Prostate gland (tissue), 2 donors: Measurements from ENCODE around the gene STK26. TPM values are rescaled to one million over a fixed set of nuclear protein-coding genes. Genes with fewer than 3 reads are reported as not detected.
"Not testable (repeated sequence)": the region's sequence is repeated elsewhere in the genome, so short reads cannot be mapped to it uniquely, and the experiment has no call there.

ENCODE experiments used
- DNase-seq: peaks from one replicate; pipeline ENCODE4 v3.0.0-alpha.2; 2019; ENCODE audit warnings: low spot score
- H3K27ac ChIP-seq, 2 donors: fragments of 200-600 bp; sonication (generic); 2 replicates each; pipeline ENCODE4 v1.5.1; 2017 to 2019
- H3K27me3 ChIP-seq: fragments of 200-600 bp; sonication (generic); replicated peaks from 2 replicates; pipeline ENCODE4 v1.5.1; 2019; ENCODE audit not compliant: insufficient read depth
- H3K36me3 ChIP-seq, 2 donors: fragments of 200-600 bp; sonication (generic); 1 replicate in 1 of 2; 2 replicates in 1 of 2; pipeline versions ENCODE4 v1.5.1 to v1.8.1; 2017 to 2019
- H3K4me1 ChIP-seq: fragments of 200-600 bp; sonication (generic); replicated peaks from 2 replicates; pipeline ENCODE4 v1.5.1; 2019
- H3K4me3 ChIP-seq, 2 donors: fragments of 200-600 bp; sonication (generic); 2 replicates each; pipeline ENCODE4 v1.5.1; 2017 to 2019
- H3K9me3 ChIP-seq: fragments of 200-600 bp; sonication (generic); 2 replicates; pipeline ENCODE4 v1.5.1; 2017
- CTCF ChIP-seq, 4 experiments: fragments of 200-600 bp in 2 of 4; fragments of 450-650 bp in 2 of 4; sonication (generic) in 2 of 4; IDR thresholded peaks; 1 replicate in 3 of 4; 2 replicates in 1 of 4; pipeline ENCODE4 v1.5.1; 2016 to 2019; ENCODE audit warnings: antibody characterized with exemption in 4 of 4, mild to moderate bottlenecking in 2 of 4, moderate library complexity in 2 of 4
- POLR2A ChIP-seq: fragments of 450-650 bp; IDR thresholded peaks from one replicate; pipeline ENCODE4 v1.6.1; 2016; ENCODE audit warnings: antibody characterized with exemption, mild to moderate bottlenecking
- POLR2AphosphoS5 ChIP-seq: sonication (generic); formaldehyde crosslinking; IDR thresholded peaks from one replicate; pipeline ENCODE4 v1.6.1; 2017; ENCODE audit warnings: antibody characterized with exemption
- WGBS: methylation state at CpG from one replicate; pipeline ENCODE4 v1.1.5; 2018; 5-methylcytosine and 5-hydroxymethylcytosine counted together
- intact Hi-C: fragments of 100-400 bp; cut with DNase I; formaldehyde crosslinking; loops from one replicate; pipeline ENCODE4 v1.14.2; 2022
- total RNA-seq, 2 donors: library from RNA; depleted of rRNA; stranded (reverse); fragments of >200 nt; gene quantifications; one replicate each; pipeline ENCODE4 v1.1.0, GENCODE V29; 2016

The STK26 gene
- total RNA-seq, 2 donors from 2014 or later: 11.0 to 12.9 TPM

DNA sequence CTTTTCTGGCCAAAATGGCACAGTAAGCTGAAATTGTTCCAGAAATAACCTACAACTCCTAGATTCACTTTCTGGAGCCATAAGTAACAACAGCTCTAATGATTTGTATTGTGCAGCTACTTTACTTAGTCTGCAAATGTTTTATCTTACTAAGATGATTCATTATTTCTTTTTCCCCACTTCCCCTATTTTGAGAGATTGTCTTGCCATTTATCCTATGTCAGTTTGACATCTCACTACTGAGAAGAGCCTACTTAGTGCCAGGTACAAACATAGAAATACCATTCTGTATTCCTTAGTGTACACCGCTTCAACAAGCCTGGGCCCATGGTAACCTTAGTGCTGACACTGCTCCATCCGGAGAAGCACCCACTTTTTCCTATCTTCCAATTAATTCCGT, 13.8 kb upstream of the STK26 start:
- Histone ChIP-seq H3K36me3 (no peaks in the 10 kb centered on the region), H3K27me3 (no peaks in the 10 kb centered on the region), H3K4me1 (no peaks in the 10 kb centered on the region), H3K4me3 (no peak overlapping the region), H3K9me3 (no peaks in the 10 kb centered on the region), H3K27ac (no peak overlapping the region)
- no peak for DNase-seq
- intact Hi-C loops: no loop called here
- WGBS: 100% methylated on average over 3 of the region's 3 CpGs
- TF ChIP-seq CTCF (IDR thresholded peaks at IDR 0.05) (no peak), POLR2AphosphoS5 (no peak), POLR2A (no peak)

- H3K9me3 ChIP-seq, H3K36me3 ChIP-seq, H3K27me3 ChIP-seq, H3K4me1 ChIP-seq, H3K27ac ChIP-seq, intact Hi-C loops, H3K4me3 ChIP-seq, DNase-seq: not testable (repeated sequence)
- 94% methylated on average over 2 of the region's 2 CpGs for WGBS
Observed at GRCh38 chrX:132010213-132010612, 12.9 kb upstream of the STK26 start.

GRCh38 chrX:132015875-132016274, 7.2 kb upstream of the STK26 start:
- H3K27ac ChIP-seq: no peak overlapping the region
- no peaks in the 10 kb centered on the region for H3K9me3 ChIP-seq
- intact Hi-C loops: no loop called here
- WGBS: 61% methylated on average over 4 of the region's 4 CpGs
- no peak overlapping the region for H3K4me3 ChIP-seq
- no peak for DNase-seq
- no peaks in the 10 kb centered on the region for H3K27me3 ChIP-seq
- TF ChIP-seq CTCF (IDR thresholded peaks at IDR 0.05) (no peak), POLR2A (no peak), POLR2AphosphoS5 (no peak)
- H3K4me1 ChIP-seq: no peaks in the 10 kb centered on the region
- no peaks in the 10 kb centered on the region for H3K36me3 ChIP-seq

DNA sequence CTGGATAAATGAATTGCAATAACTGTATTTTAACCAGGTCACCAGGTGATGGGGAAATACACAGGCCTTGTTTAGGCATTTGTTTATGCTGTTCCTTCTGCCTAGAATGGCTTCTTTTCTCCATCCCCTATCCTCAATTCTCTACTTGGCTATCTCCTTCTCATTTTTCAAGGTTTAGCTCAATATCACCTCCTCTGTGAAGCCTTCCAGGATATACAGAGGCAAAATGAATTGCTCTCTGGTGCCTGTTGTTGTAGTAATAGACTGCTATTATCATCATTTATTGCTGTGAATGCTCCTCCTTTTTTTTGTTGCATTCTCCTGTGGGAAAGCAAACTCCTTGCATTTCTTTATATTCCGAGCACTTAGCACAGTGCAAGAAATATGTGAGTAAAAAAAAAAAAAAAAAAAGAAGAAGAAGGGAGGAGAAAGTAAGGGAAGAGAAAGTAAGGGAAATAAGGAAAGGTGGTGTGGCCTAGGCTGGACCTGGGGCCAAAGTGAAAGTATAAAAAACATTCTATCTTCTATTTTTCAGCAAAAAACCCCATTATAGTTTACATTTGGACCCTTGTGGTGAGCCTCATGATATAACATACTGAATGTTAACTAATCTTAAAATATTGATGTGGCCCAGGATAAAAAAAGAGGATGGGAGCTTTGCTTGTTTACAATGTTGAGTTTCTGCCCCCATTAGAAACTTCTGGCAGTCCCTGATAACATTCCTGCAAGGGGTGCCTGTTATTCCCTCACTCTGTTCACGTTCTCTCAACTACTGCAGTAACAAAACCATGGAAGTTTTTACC, 6.3 kb upstream of the STK26 start:
- TF ChIP-seq POLR2AphosphoS5: no peak
- TF ChIP-seq POLR2A: no peak
- no peak for TF ChIP-seq CTCF (IDR thresholded peaks at IDR 0.05)
- H3K9me3 ChIP-seq: no peaks in the 10 kb centered on the region

GRCh38 chrX:132017431-132018185, 5.5 kb upstream of the STK26 start:
- no peak for DNase-seq
- no peak for TF ChIP-seq POLR2A
- TF ChIP-seq POLR2AphosphoS5: no peak
- TF ChIP-seq CTCF (IDR thresholded peaks at IDR 0.05): no peak
- Histone ChIP-seq H3K4me3 (no peak overlapping the region), H3K9me3 (no peaks in the 10 kb centered on the region), H3K27ac (no peak overlapping the region), H3K4me1 (no peaks in the 10 kb centered on the region), H3K36me3 (no peaks in the 10 kb centered on the region), H3K27me3 (no peaks in the 10 kb centered on the region)
- intact Hi-C loops: no loop called here
- 82% methylated on average over 1 of the region's 1 CpG for WGBS

More for the DNA sequence above, 6.3 kb upstream of the STK26 start:
- DNase-seq: no peak
- 85% methylated on average over 2 of the region's 2 CpGs for WGBS
- Histone ChIP-seq H3K27me3 (no peaks in the 10 kb centered on the region), H3K4me1 (no peaks in the 10 kb centered on the region), H3K4me3 (no peak overlapping the region), H3K36me3 (no peaks in the 10 kb centered on the region), H3K27ac (no peak overlapping the region)
- intact Hi-C loops: no loop called here
